HCT116 (cell line): ENCODE measurements around the gene HACE1.

Source experiments
- CEBPB ChIP-seq: IDR thresholded peaks from 2 replicates; pipeline ENCODE4 v1.6.1; 2012; ENCODE audit warnings: low read depth
- POLR2A ChIP-seq: IDR thresholded peaks from 2 replicates; pipeline ENCODE4 v1.7.0; 2011; ENCODE audit warnings: borderline replicate concordance; ENCODE audit not compliant: insufficient read depth, insufficient read length; ENCODE audit errors: extremely low read depth
- POLR2AphosphoS5 ChIP-seq: IDR thresholded peaks from 2 replicates; pipeline ENCODE4 v1.6.1; 2011; ENCODE audit warnings: mild to moderate bottlenecking, low read depth, low read length, moderate library complexity
- RAD21 ChIP-seq: IDR thresholded peaks from 2 replicates; pipeline ENCODE4 v1.6.1; 2012; ENCODE audit warnings: low read depth, mild to moderate bottlenecking
- REST ChIP-seq: IDR thresholded peaks from 2 replicates; pipeline ENCODE4 v1.6.1; 2012; ENCODE audit warnings: low read depth
- SRF ChIP-seq: IDR thresholded peaks from 2 replicates; pipeline ENCODE4 v1.6.1; 2012; ENCODE audit warnings: low read depth
- TF ChIP-seq, protein P1 (sequence below), 3 experiments: fragments of 200-600 bp in 1 of 3; sonication (generic) in 1 of 3; IDR thresholded peaks in 2 of 3; conservative IDR thresholded peaks in 1 of 3; 2 replicates each; pipeline ENCODE4 v1.5.1; 2012 to 2017; ENCODE audit warnings: low read depth in 2 of 3, low read length in 2 of 3, antibody characterized with exemption in 1 of 3, borderline replicate concordance in 1 of 3, control low read depth in 1 of 3, mild to moderate bottlenecking in 1 of 3, mixed read lengths in 1 of 3, mixed run types in 1 of 3, moderate library complexity in 1 of 3; ENCODE audit not compliant: insufficient read depth in 1 of 3

- TF ChIP-seq CEBPB (no peak), POLR2A (no peak), POLR2AphosphoS5 (no peak), RAD21 (no peak), REST (no peak), SRF (no peak)
- TF ChIP-seq, protein P1, sequence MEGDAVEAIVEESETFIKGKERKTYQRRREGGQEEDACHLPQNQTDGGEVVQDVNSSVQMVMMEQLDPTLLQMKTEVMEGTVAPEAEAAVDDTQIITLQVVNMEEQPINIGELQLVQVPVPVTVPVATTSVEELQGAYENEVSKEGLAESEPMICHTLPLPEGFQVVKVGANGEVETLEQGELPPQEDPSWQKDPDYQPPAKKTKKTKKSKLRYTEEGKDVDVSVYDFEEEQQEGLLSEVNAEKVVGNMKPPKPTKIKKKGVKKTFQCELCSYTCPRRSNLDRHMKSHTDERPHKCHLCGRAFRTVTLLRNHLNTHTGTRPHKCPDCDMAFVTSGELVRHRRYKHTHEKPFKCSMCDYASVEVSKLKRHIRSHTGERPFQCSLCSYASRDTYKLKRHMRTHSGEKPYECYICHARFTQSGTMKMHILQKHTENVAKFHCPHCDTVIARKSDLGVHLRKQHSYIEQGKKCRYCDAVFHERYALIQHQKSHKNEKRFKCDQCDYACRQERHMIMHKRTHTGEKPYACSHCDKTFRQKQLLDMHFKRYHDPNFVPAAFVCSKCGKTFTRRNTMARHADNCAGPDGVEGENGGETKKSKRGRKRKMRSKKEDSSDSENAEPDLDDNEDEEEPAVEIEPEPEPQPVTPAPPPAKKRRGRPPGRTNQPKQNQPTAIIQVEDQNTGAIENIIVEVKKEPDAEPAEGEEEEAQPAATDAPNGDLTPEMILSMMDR (IDR thresholded peaks at IDR 0.05 in 2 of 3, conservative IDR thresholded peaks at IDR 0.05 in 1 of 3; ENCODE audit: borderline replicate concordance in 1 of 3, insufficient read depth in 1 of 3, low read depth in 2 of 3, low read length in 2 of 3) = no peak
These were observed 16.5 kb downstream of the HACE1 start for GRCh38 chr6:104843229-104843628.
